GM18868 (cell line): ENCODE data around the gene BEST2.
A peak's percentile ranks its signal among the peaks of the same experiment; 100 is the strongest.
"Not testable (repeated sequence)": the region's sequence is repeated elsewhere in the genome, so short reads cannot be mapped to it uniquely, and the experiment has no call there.

Experiments used
- ATAC-seq: cut with Tn5 transposase; IDR thresholded peaks from one replicate; pipeline ENCODE4 v1.9.1; 2021; ENCODE audit warnings: mild to moderate bottlenecking, moderate library complexity; ENCODE audit not compliant: unreplicated experiment

The BEST2 gene

GRCh38 chr19:12797141-12797587 lies 45.6 kb downstream of the BEST2 start:
- ATAC-seq, result no peak

GRCh38 chr19:12797607-12798006 lies 46.0 kb downstream of the BEST2 start:
- ATAC-seq, result not testable (repeated sequence)

GRCh38 chr19:12799742-12800465 lies 48.3 kb downstream of the BEST2 start:
- no peak for ATAC-seq

- ATAC-seq, result no peak
Measured at GRCh38 chr19:12800466-12800770, 48.8 kb downstream of the BEST2 start.

- ATAC-seq, result no peak
Measured at GRCh38 chr19:12800923-12801465, 49.4 kb downstream of the BEST2 start.

GRCh38 chr19:12801466-12802266 lies 50.1 kb downstream of the BEST2 start, which contains the start of the genes PRDX2 and THSD8:
Gene PRDX2 (minus strand): TSS chr19:12801800. CDS start chr19:12801261, 539 bp downstream.
Gene THSD8 (plus strand): TSS chr19:12802069. CDS start chr19:12802072, 3 bp downstream.
- ATAC-seq, result no peak

- no peak for ATAC-seq
Measured at GRCh38 chr19:12802267-12803106, 50.9 kb downstream of the BEST2 start.

- no peak for ATAC-seq
Measured at GRCh38 chr19:12804051-12804450, 52.5 kb downstream of the BEST2 start.

GRCh38 chr19:12806242-12807081 lies 54.9 kb downstream of the BEST2 start, which contains the start of gene RNASEH2A:
Gene RNASEH2A (plus strand): TSS chr19:12806584. CDS start chr19:12806674, 90 bp downstream.
- peak; percentile 70 for ATAC-seq
